Tibial artery (tissue), 4 donors: ENCODE measurements around the gene PTPRN2.

Experiments
- DNase-seq, 2 donors: peaks; one replicate each; pipeline ENCODE4 v3.0.0-alpha.2; 2019
- H3K27ac ChIP-seq, 2 donors: fragments of 200-600 bp; sonication (generic) in 1 of 2; 1 replicate in 1 of 2; 2 replicates in 1 of 2; pipeline ENCODE4 v1.5.1; 2018 to 2019; ENCODE audit warnings: mild to moderate bottlenecking in 1 of 2
- H3K27me3 ChIP-seq, 2 donors: fragments of 200-600 bp; sonication (generic) in 1 of 2; one replicate each; pipeline versions ENCODE4 v1.5.1 to v1.6.0; 2016 to 2019
- H3K36me3 ChIP-seq, 3 donors: fragments of 200-600 bp; sonication (generic) in 2 of 3; one replicate each; pipeline ENCODE4 v1.5.1; 2016 to 2019; ENCODE audit warnings: mild to moderate bottlenecking in 2 of 3
- H3K4me1 ChIP-seq, 4 donors: fragments of 200-600 bp; sonication (generic) in 2 of 4; 1 replicate in 3 of 4; 2 replicates in 1 of 4; pipeline ENCODE4 v1.5.1; 2016 to 2019
- H3K4me3 ChIP-seq, 2 donors: fragments of 200-600 bp; sonication (generic) in 1 of 2; 1 replicate in 1 of 2; 2 replicates in 1 of 2; pipeline ENCODE4 v1.5.1; 2018 to 2019; ENCODE audit warnings: mild to moderate bottlenecking in 2 of 2
- H3K9me3 ChIP-seq, 3 donors: fragments of 200-600 bp; sonication (generic) in 1 of 3; one replicate each; pipeline ENCODE4 v1.5.1; 2016 to 2019
- CTCF ChIP-seq, 2 experiments: fragments of 200-600 bp in 1 of 2; fragments of 450-650 bp in 1 of 2; IDR thresholded peaks; one replicate each; pipeline ENCODE4 v1.5.1; 2017 to 2019; ENCODE audit warnings: antibody characterized with exemption in 2 of 2, mild to moderate bottlenecking in 1 of 2, moderate library complexity in 1 of 2
- intact Hi-C: fragments of 100-400 bp; cut with DNase I; formaldehyde crosslinking; loops from one replicate; pipeline ENCODE4 v1.15.0; 2023; ENCODE audit warnings: low total_unique reads

The PTPRN2 gene

GRCh38 chr7:158114056-158114850 is 473.4 kb downstream of the PTPRN2 start:
- H3K27me3 ChIP-seq: no peaks in the 10 kb centered on the region
- no peak overlapping the region for H3K27ac ChIP-seq
- TF ChIP-seq CTCF (IDR thresholded peaks at IDR 0.05): no peak
- peak in 1 of 2 donors; percentile 15 for DNase-seq
- H3K4me3 ChIP-seq: no peak overlapping the region
- intact Hi-C loops: no loop called here
- H3K36me3 ChIP-seq: no peaks in the 10 kb centered on the region
- no peaks in the 10 kb centered on the region for H3K4me1 ChIP-seq
- H3K9me3 ChIP-seq: peaks cover 0 to 42% (median 25%) of the 10 kb centered on the region in 3 donors

- Histone ChIP-seq H3K27me3 (no peaks in the 10 kb centered on the region), H3K9me3 (peaks cover 0 to 34% (median 25%) of the 10 kb centered on the region in 3 donors), H3K27ac (no peak overlapping the region), H3K36me3 (no peaks in the 10 kb centered on the region), H3K4me1 (no peaks in the 10 kb centered on the region), H3K4me3 (no peak overlapping the region)
- no peak for TF ChIP-seq CTCF (IDR thresholded peaks at IDR 0.05)
- intact Hi-C loops: no loop called here
- DNase-seq: peak in 1 of 2 donors; percentile 7
Observed at GRCh38 chr7:158113321-158114025, 474.1 kb downstream of the PTPRN2 start.

- peak in 1 of 2 donors; percentile 4 for DNase-seq
- Histone ChIP-seq H3K9me3 (peaks cover 0 to 31% (median 20%) of the 10 kb centered on the region in 3 donors), H3K4me1 (no peaks in the 10 kb centered on the region)
Observed at GRCh38 chr7:158112571-158113320, 474.9 kb downstream of the PTPRN2 start.

GRCh38 chr7:158111906-158112570 is 475.6 kb downstream of the PTPRN2 start:
- intact Hi-C loops: no loop called here
- H3K36me3 ChIP-seq: no peaks in the 10 kb centered on the region
- DNase-seq: no peak
- no peak for TF ChIP-seq CTCF (IDR thresholded peaks at IDR 0.05)
- H3K27me3 ChIP-seq: peaks cover 0 to 6% of the 10 kb centered on the region in 2 donors
- no peaks in the 10 kb centered on the region for H3K4me1 ChIP-seq
- H3K27ac ChIP-seq: no peak overlapping the region
- peaks cover 0 to 24% (median 14%) of the 10 kb centered on the region in 3 donors for H3K9me3 ChIP-seq
- H3K4me3 ChIP-seq: no peak overlapping the region

More at GRCh38 chr7:158112571-158113320, 474.9 kb downstream of the PTPRN2 start:
- intact Hi-C loops: no loop called here
- no peak overlapping the region for H3K27ac ChIP-seq
- H3K36me3 ChIP-seq: no peaks in the 10 kb centered on the region
- H3K27me3 ChIP-seq: peaks cover 0 to 1% of the 10 kb centered on the region in 2 donors
- H3K4me3 ChIP-seq: no peak overlapping the region
- no peak for TF ChIP-seq CTCF (IDR thresholded peaks at IDR 0.05)
